SK-N-MC (cell line): ENCODE data around the gene DHX34.

ENCODE experiments used
- EZH2 ChIP-seq: fragments of 200-600 bp; sonication (generic); IDR thresholded peaks from one replicate; pipeline ENCODE4 v1.6.1; 2017; ENCODE audit warnings: antibody characterized with exemption
- POLR2AphosphoS5 ChIP-seq: IDR thresholded peaks from 2 replicates; pipeline ENCODE4 v1.6.1; 2012; ENCODE audit warnings: mild to moderate bottlenecking, low read depth, low read length, borderline replicate concordance

DNA sequence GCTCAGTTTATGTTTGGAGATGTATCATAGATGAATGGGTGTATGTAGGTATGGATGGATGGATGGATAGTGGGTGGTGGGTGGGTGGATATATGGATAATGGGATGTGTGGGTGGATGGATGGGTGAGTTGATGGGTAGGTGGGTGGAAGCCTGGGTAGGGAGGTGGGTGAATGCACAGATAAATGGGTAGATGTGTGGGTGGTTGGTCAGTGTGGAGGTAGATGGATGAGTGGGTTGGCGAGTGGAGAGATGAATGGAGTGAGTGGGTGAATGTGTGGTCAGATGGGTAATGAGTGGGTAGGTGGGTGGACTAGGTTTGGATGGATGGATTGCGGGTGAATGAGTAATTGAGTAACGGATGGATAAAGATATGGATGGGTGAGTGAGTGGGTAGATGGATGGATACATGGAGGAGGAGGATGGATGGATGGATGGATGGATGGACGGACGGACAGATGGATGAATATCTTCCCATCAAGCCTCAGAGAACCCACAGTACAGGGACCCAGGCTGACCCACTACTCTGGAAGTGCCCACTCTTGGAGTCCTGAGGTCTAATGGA, 56.8 kb downstream of the DHX34 start:
- no peak for TF ChIP-seq POLR2AphosphoS5
- TF ChIP-seq EZH2: no peak
